Natural killer cell (primary cell): ENCODE results near the gene PRSS53. TPM values are rescaled to one million over a fixed set of nuclear protein-coding genes. Genes with fewer than 3 reads are reported as not detected.

Experiments used
- ATAC-seq, 3 donors: fragments of 150-1000 bp in 2 of 3; fragments of 200-7000 bp in 1 of 3; cut with Tn5 transposase; 1 replicate in 1 of 3; 2 replicates in 2 of 3; pipeline ENCODE4 v1.10.0; 2021; ENCODE audit warnings: mild to moderate bottlenecking in 2 of 3, moderate library complexity in 2 of 3
- DNase-seq, 2 donors: peaks; one replicate each; pipeline versions ENCODE4 v3.0.0 to v3.0.0-alpha.2; 2013 to 2021; ENCODE audit warnings: mixed read lengths in 1 of 2
- H3K27ac ChIP-seq: one replicate; pipeline ENCODE4 v1.5.1; 2013; ENCODE audit warnings: mild to moderate bottlenecking, low read length
- H3K27me3 ChIP-seq: one replicate; pipeline ENCODE4 v1.6.1; 2013; ENCODE audit warnings: low read length; ENCODE audit not compliant: control insufficient read depth, insufficient read depth
- H3K36me3 ChIP-seq: one replicate; pipeline ENCODE4 v1.6.1; 2013; ENCODE audit warnings: low read length; ENCODE audit not compliant: control insufficient read depth, insufficient read depth
- H3K4me1 ChIP-seq: one replicate; pipeline ENCODE4 v1.6.1; 2013; ENCODE audit warnings: low read length; ENCODE audit not compliant: control insufficient read depth, insufficient read depth
- H3K4me3 ChIP-seq: one replicate; pipeline ENCODE4 v1.5.1; 2013; ENCODE audit warnings: low read length
- H3K9me3 ChIP-seq: one replicate; pipeline ENCODE4 v1.6.1; 2013; ENCODE audit warnings: low read length; ENCODE audit not compliant: control insufficient read depth, insufficient read depth
- H3K27ac Mint-ChIP-seq, 2 donors: one replicate each; pipeline ENCODE4 v1.8.0; 2022; ENCODE audit warnings: mild to moderate bottlenecking in 2 of 2, mixed read lengths in 2 of 2, moderate library complexity in 1 of 2
- H3K27me3 Mint-ChIP-seq, 2 donors: one replicate each; pipeline ENCODE4 v1.8.0; 2022; ENCODE audit warnings: low read depth in 2 of 2, mixed read lengths in 2 of 2
- H3K36me3 Mint-ChIP-seq: one replicate; pipeline ENCODE4 v1.8.0; 2022; ENCODE audit warnings: mixed read lengths
- H3K4me1 Mint-ChIP-seq, 2 donors: one replicate each; pipeline ENCODE4 v1.8.0; 2022; ENCODE audit warnings: mixed read lengths in 2 of 2
- H3K4me3 Mint-ChIP-seq: one replicate; pipeline ENCODE4 v1.8.0; 2022; ENCODE audit warnings: mild to moderate bottlenecking, moderate library complexity, mixed read lengths
- H3K9me3 Mint-ChIP-seq, 2 donors: one replicate each; pipeline ENCODE4 v1.8.0; 2022; ENCODE audit warnings: mixed read lengths in 2 of 2
- CTCF ChIP-seq: fragments of 200-600 bp; IDR thresholded peaks from one replicate; pipeline ENCODE4 v1.8.0; 2022; ENCODE audit warnings: antibody characterized with exemption
- WGBS: methylation state at CpG from one replicate; pipeline ENCODE4 v1.1.7; 2013; ENCODE audit warnings: missing lambda C conversion rate; ENCODE audit not compliant: insufficient coverage; 5-methylcytosine and 5-hydroxymethylcytosine counted together
- intact Hi-C: fragments of 100-400 bp; cut with micrococcal nuclease; formaldehyde crosslinking; loops from one replicate; pipeline ENCODE4 v1.14.2; 2022
- total RNA-seq, 4 donors: library from RNA; stranded (reverse); fragments of 120-200 nt in 1 of 4; gene quantifications; one replicate each; pipeline versions ENCODE4 v1.2.3 to v1.2.4, GENCODE V29; 2013 to 2022

Gene PRSS53
- total RNA-seq, 3 donors from 2014 or later (not counting 1 experiment from before 2014, with no cell fraction given) = 4.3 to 7.4 (median 5.1) TPM

- 94% methylated on average over 20 of the region's 20 CpGs for WGBS
- Histone ChIP-seq H3K27ac (no peak overlapping the region), H3K4me3 (no peak overlapping the region), H3K36me3 (peaks cover 41% of the 10 kb centered on the region), H3K4me1 (peaks cover 40% of the 10 kb centered on the region), H3K9me3 (no peaks in the 10 kb centered on the region), H3K27me3 (no peaks in the 10 kb centered on the region)
- H3K4me1 Mint-ChIP-seq = no peaks in the 10 kb centered on the region
- H3K27ac Mint-ChIP-seq = no peak overlapping the region
- DNase-seq (no peak), ATAC-seq (no peak)
- H3K9me3 Mint-ChIP-seq = no peaks in the 10 kb centered on the region
- H3K36me3 Mint-ChIP-seq = no peaks in the 10 kb centered on the region
- H3K4me3 Mint-ChIP-seq = no peak overlapping the region
- intact Hi-C loops = no loop called here
- TF ChIP-seq CTCF = no peak
- H3K27me3 Mint-ChIP-seq = no peaks in the 10 kb centered on the region
Measured at GRCh38 chr16:31132303-31132979, 43.7 kb upstream of the PRSS53 start.

DNA sequence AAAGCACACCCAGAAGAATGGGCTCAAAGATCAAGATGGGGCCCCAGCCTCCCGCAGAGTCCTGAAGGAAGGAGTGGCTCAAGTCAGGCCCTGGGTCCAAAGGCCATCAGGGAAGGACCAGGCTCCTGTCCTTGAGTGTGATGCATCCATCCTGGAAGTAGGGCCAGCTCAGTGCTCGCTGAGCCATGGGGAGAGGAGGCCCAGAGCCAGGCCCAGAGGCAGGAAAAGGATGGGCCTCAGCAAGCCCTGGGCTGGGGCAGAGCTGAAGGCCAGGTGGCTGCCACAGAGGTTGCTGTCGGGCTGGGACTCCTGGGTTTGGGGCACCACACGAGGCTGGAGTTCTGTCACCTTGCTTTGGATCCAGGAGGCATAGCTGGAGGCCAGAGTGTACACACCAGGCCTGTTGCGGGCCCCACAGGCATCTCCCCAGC lies 43.1 kb upstream of the PRSS53 start:
- Mint-ChIP-seq H3K36me3 (no peaks in the 10 kb centered on the region), H3K27ac (no peak overlapping the region), H3K4me1 (no peaks in the 10 kb centered on the region), H3K4me3 (no peak overlapping the region), H3K27me3 (no peaks in the 10 kb centered on the region), H3K9me3 (no peaks in the 10 kb centered on the region)
- Histone ChIP-seq H3K9me3 (no peaks in the 10 kb centered on the region), H3K4me3 (no peak overlapping the region), H3K27me3 (no peaks in the 10 kb centered on the region), H3K4me1 (peaks cover 46% of the 10 kb centered on the region), H3K27ac (no peak overlapping the region), H3K36me3 (peaks cover 47% of the 10 kb centered on the region)
- 92% methylated on average over 5 of the region's 5 CpGs for WGBS
- no peak for ATAC-seq
- intact Hi-C loops = no loop called here
- DNase-seq = no peak
- no peak for TF ChIP-seq CTCF

DNA sequence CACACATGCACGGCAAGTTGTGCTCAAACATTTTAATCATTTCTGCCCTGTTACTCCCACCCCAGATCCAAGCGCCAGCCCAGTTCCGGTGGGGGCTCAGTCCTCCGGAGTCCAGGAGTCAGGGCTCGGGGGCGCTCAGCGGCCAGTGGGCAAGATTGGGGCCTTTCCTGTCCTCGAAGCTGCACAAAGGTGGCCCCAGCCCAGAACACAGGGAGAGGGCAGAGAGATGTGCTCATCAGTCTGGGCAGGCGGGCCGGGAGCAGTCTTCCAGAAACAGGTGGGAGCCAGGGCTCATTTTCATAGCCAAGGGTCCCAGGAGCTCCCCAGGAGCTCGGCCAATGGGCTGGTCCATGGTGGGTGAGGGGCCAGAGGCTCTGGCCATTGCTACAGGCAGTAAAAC lies 42.7 kb upstream of the PRSS53 start:
- intact Hi-C loops = no loop called here
- H3K36me3 ChIP-seq = peaks cover 48% of the 10 kb centered on the region
- no peaks in the 10 kb centered on the region for H3K36me3 Mint-ChIP-seq

More for the DNA sequence above, 42.7 kb upstream of the PRSS53 start:
- DNase-seq = no peak
- Mint-ChIP-seq H3K27me3 (no peaks in the 10 kb centered on the region), H3K9me3 (no peaks in the 10 kb centered on the region), H3K27ac (no peak overlapping the region), H3K4me3 (no peak overlapping the region), H3K4me1 (no peaks in the 10 kb centered on the region)
- H3K27me3 ChIP-seq = no peaks in the 10 kb centered on the region
- H3K27ac ChIP-seq = no peak overlapping the region
- 96% methylated on average over 11 of the region's 11 CpGs for WGBS
- H3K4me1 ChIP-seq = peaks cover 46% of the 10 kb centered on the region
- TF ChIP-seq CTCF = no peak
- H3K4me3 ChIP-seq = no peak overlapping the region
- H3K9me3 ChIP-seq = no peaks in the 10 kb centered on the region
- no peak for ATAC-seq
